Spleen (tissue), 11 donors: Measurements from ENCODE around the gene HK2. TPM values are rescaled to one million over a fixed set of nuclear protein-coding genes. Genes with fewer than 3 reads are reported as not detected.

Source experiments
- DNase-seq: peaks from one replicate; pipeline ENCODE4 v3.0.0-alpha.2; 2020
- H3K27ac ChIP-seq, 8 donors: fragments of 200-600 bp; sonication (generic) in 7 of 8; 1 replicate in 4 of 8; 2 replicates in 4 of 8; pipeline versions ENCODE4 v1.5.0 to v1.8.0; 2016 to 2021; ENCODE audit warnings: inconsistent platforms in 4 of 8, mild to moderate bottlenecking in 4 of 8, moderate library complexity in 1 of 8
- H3K27me3 ChIP-seq, 7 donors: fragments of 200-600 bp; sonication (generic) in 6 of 7; replicated peaks in 1 of 7; 1 replicate in 4 of 7; 2 replicates in 3 of 7; pipeline versions ENCODE4 v1.5.0 to v1.8.0; 2016 to 2021; ENCODE audit warnings: inconsistent platforms in 3 of 7, mild to moderate bottlenecking in 1 of 7
- H3K36me3 ChIP-seq, 6 donors: fragments of 200-600 bp; sonication (generic) in 5 of 6; 1 replicate in 4 of 6; 2 replicates in 2 of 6; pipeline versions ENCODE4 v1.5.0 to v1.8.0; 2016 to 2021; ENCODE audit warnings: inconsistent platforms in 2 of 6
- H3K4me1 ChIP-seq, 6 donors: fragments of 200-600 bp; sonication (generic) in 5 of 6; 1 replicate in 3 of 6; 2 replicates in 3 of 6; pipeline versions ENCODE4 v1.5.0 to v1.8.0; 2016 to 2021; ENCODE audit warnings: inconsistent platforms in 3 of 6
- H3K4me3 ChIP-seq, 8 donors: fragments of 200-600 bp; sonication (generic) in 7 of 8; 1 replicate in 4 of 8; 2 replicates in 4 of 8; pipeline versions ENCODE4 v1.5.0 to v1.8.0; 2016 to 2021; ENCODE audit warnings: inconsistent platforms in 4 of 8, mild to moderate bottlenecking in 4 of 8, moderate library complexity in 2 of 8
- H3K9me3 ChIP-seq, 8 donors: fragments of 200-600 bp; sonication (generic) in 7 of 8; 1 replicate in 4 of 8; 2 replicates in 4 of 8; pipeline versions ENCODE4 v1.5.0 to v1.8.0; 2016 to 2021; ENCODE audit warnings: inconsistent platforms in 4 of 8
- POLR2A ChIP-seq, 3 donors: fragments of 450-650 bp; IDR thresholded peaks; one replicate each; pipeline ENCODE4 v1.5.1; 2017; ENCODE audit warnings: antibody characterized with exemption in 3 of 3, mild to moderate bottlenecking in 1 of 3
- POLR2AphosphoS5 ChIP-seq, 3 donors: sonication (generic); formaldehyde crosslinking; IDR thresholded peaks; one replicate each; pipeline ENCODE4 v1.5.1; 2017; ENCODE audit warnings: antibody characterized with exemption in 3 of 3
- WGBS, 5 donors: extraction: QIAGEN DNeasy Blood & Tissue Kit in 3 of 5; methylation state at CpG; one replicate each; pipeline versions ENCODE4 v1.1.5 to v1.1.7; 2013 to 2018; 5-methylcytosine and 5-hydroxymethylcytosine counted together
- intact Hi-C: fragments of 100-400 bp; cut with DNase I; formaldehyde crosslinking; loops from one replicate; pipeline ENCODE4 v1.15.0; 2023; ENCODE audit warnings: low total_unique reads
- polyA plus RNA-seq, 3 donors: library from polyadenylated mRNA; stranded (reverse); fragments of 200-250 nt; gene quantifications; one replicate each; pipeline ENCODE4 v1.2.1, GENCODE V29; 2013
- total RNA-seq, 7 donors: library from RNA; depleted of rRNA in 3 of 7; stranded (reverse); fragments of >200 nt in 3 of 7; fragmentation: NEBNext Ultra II Directional in 4 of 7; extraction: Animal tissue kit (Norgen Biotek cat#: 25700) in 4 of 7; gene quantifications; one replicate each; pipeline versions ENCODE4 v1.1.0 to v1.2.1, GENCODE V29; 2016 to 2021
- TF ChIP-seq, protein P1 (sequence below), 11 experiments: fragments of 200-600 bp in 7 of 11; fragments of 450-650 bp in 4 of 11; sonication (generic) in 4 of 11; IDR thresholded peaks in 8 of 11; conservative IDR thresholded peaks in 3 of 11; 1 replicate in 7 of 11; 2 replicates in 4 of 11; pipeline versions ENCODE4 v1.4.0 to v1.8.0; 2016 to 2021; ENCODE audit warnings: antibody characterized with exemption in 11 of 11, inconsistent platforms in 4 of 11, mild to moderate bottlenecking in 1 of 11
- donor health status: healthy with polysubstance abuse.
- donor health status: DM: no; HTN: no; CAD: no; lungs with moderate emphysema.
- donor health status: DM: no; HTN: no; CAD: no.
- donor health status: Bipolar disorder and iron deficiency.
- donor health status: healthy.
- donor health status: DM: no; HTN: no; CAD: no.
- donor health status: DM: yes; HTN: yes; CAD: no.

HK2 gene
- total and polyA plus RNA-seq, 10 donors: 4.8 to 67.8 (median 16.1) TPM

DNA sequence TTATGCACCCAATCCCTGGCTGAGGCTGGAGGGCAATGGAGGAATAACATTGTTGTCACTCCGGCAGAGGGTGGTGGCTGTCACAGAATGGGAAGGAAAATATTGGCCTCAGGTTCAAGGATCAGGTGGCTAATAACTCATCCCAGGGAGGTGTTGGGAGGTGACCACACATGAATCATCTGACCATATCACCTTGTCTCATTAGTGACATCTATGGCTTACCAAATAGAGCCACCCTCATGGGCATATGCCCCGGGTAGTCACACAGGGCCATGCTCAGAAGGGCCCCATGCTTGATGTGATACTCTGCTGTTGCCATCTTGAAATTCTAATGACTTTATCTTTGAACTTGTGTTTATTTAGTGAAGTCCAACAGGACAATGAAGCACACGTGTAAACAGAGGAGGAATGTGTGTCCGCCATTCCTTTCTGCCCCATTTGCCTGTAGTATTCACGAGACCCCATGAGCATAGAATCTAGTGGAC, 27.5 kb upstream of the HK2 start:
- H3K27ac ChIP-seq: no peak overlapping the region
- WGBS, 5 donors: 84 to 99% (median 94%) methylated on average over 5 of the region's 5 CpGs
- no peak overlapping the region for H3K4me3 ChIP-seq
- no peaks in the 10 kb centered on the region for H3K36me3 ChIP-seq
- TF ChIP-seq POLR2AphosphoS5 (IDR thresholded peaks at IDR 0.05) (no peak), POLR2A (IDR thresholded peaks at IDR 0.05) (no peak)
- TF ChIP-seq, protein P1, sequence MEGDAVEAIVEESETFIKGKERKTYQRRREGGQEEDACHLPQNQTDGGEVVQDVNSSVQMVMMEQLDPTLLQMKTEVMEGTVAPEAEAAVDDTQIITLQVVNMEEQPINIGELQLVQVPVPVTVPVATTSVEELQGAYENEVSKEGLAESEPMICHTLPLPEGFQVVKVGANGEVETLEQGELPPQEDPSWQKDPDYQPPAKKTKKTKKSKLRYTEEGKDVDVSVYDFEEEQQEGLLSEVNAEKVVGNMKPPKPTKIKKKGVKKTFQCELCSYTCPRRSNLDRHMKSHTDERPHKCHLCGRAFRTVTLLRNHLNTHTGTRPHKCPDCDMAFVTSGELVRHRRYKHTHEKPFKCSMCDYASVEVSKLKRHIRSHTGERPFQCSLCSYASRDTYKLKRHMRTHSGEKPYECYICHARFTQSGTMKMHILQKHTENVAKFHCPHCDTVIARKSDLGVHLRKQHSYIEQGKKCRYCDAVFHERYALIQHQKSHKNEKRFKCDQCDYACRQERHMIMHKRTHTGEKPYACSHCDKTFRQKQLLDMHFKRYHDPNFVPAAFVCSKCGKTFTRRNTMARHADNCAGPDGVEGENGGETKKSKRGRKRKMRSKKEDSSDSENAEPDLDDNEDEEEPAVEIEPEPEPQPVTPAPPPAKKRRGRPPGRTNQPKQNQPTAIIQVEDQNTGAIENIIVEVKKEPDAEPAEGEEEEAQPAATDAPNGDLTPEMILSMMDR (IDR thresholded peaks at IDR 0.05 in 8 of 11, conservative IDR thresholded peaks at IDR 0.05 in 3 of 11): no peak
- H3K27me3 ChIP-seq: no peaks in the 10 kb centered on the region
- H3K4me1 ChIP-seq: no peaks in the 10 kb centered on the region
- intact Hi-C loops: no loop called here
- no peaks in the 10 kb centered on the region for H3K9me3 ChIP-seq
- no peak for DNase-seq

DNA sequence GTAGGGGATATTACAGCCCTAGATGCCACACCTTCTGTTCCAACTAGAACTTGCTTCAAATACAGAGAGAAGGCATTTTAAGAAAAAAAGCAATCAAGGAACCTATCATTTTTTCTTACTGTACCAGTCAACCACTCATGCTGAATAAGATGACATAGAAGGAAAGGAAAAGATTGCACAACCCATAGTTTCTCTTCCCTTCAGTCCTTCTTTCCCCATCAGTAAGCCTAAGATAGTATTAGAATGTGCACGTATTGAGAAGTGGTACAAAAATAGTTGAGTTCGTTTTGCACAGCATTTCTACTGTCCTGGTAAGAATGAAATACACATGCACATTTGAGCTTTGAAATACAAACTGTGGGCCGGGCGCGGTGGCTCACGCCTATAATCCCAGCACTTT, 27.0 kb upstream of the HK2 start:
- Histone ChIP-seq H3K4me3 (no peak overlapping the region), H3K9me3 (no peaks in the 10 kb centered on the region), H3K36me3 (no peaks in the 10 kb centered on the region), H3K27ac (no peak overlapping the region), H3K4me1 (no peaks in the 10 kb centered on the region), H3K27me3 (no peaks in the 10 kb centered on the region)
- 76 to 85% (median 80%) methylated on average over 6 of the region's 6 CpGs for WGBS, 5 donors
- DNase-seq: no peak
- intact Hi-C loops: no loop called here
- TF ChIP-seq POLR2AphosphoS5 (IDR thresholded peaks at IDR 0.05) (no peak), POLR2A (IDR thresholded peaks at IDR 0.05) (no peak)
- TF ChIP-seq, protein P1 (IDR thresholded peaks at IDR 0.05 in 8 of 11, conservative IDR thresholded peaks at IDR 0.05 in 3 of 11): no peak

DNA sequence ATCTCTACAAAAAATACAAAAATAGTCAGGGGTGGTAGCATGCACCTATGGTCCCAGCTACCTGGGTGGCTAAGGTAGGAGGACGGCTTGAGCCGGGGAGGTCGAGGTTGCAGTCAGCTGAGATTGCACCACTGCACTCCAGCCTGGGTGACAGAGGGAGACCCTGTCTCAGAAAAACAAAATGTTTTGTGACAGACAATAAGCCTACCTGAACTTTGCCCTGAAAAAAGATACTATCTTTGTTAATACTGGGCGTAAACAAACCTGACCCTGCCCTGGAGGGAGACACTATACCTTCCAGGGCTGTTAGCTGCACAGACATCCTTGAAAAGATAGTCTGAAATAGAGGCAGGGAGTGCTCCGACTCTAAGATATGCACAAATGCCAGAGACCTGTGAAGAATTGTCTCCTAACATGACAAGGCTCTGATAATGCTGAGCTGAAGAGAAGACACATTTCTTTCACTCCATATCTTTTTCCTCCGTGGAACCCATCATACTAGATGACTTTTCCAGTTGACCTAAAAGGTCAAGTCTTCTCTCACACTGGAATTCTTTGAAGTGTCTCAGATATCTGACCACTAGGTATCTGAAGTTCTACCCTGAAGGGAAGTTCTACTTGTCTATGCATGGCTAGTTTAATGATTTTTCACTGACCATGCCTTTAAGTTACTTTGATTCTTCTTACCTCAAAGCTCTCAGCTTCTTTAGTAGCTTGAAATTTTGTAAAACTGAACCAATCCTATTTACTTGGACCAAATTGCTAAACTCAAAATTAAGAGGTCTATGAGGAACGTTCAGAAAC, 20.9 kb upstream of the HK2 start:
- no peak overlapping the region for H3K4me3 ChIP-seq
- TF ChIP-seq POLR2A (IDR thresholded peaks at IDR 0.05) (no peak), POLR2AphosphoS5 (IDR thresholded peaks at IDR 0.05) (no peak)
- TF ChIP-seq, protein P1 (IDR thresholded peaks at IDR 0.05 in 8 of 11, conservative IDR thresholded peaks at IDR 0.05 in 3 of 11): no peak
- no peak overlapping the region for H3K27ac ChIP-seq
- peaks cover 0 to 23% (median 14%) of the 10 kb centered on the region in 6 donors for H3K4me1 ChIP-seq
- 72 to 85% (median 74%) methylated on average over 7 of the region's 7 CpGs for WGBS, 5 donors
- H3K9me3 ChIP-seq: no peaks in the 10 kb centered on the region
- H3K27me3 ChIP-seq: no peaks in the 10 kb centered on the region
- intact Hi-C loops: no loop called here
- DNase-seq: no peak
- H3K36me3 ChIP-seq: no peaks in the 10 kb centered on the region

DNA sequence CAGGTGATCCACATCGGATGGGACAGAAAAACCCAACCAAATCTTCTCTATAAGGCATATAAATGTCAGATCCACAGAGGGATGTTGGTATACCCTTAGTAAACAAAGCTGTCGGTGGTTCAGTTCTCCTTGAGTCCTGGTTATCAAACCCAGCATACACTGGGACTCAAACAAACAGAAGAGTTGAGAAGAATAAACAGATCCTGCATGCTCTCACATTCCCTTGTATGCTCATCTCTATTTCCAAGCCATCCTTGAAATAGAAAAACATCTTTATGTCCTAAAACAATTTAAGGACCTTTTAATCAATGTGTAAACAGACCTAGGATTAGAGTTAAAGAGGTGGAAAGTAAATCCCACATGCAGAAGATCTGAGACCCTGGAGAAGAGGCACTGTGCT, 19.8 kb upstream of the HK2 start:
- Histone ChIP-seq H3K27ac (no peak overlapping the region), H3K9me3 (no peaks in the 10 kb centered on the region), H3K4me1 (peaks cover 0 to 24% (median 14%) of the 10 kb centered on the region in 6 donors), H3K4me3 (no peak overlapping the region), H3K36me3 (no peaks in the 10 kb centered on the region), H3K27me3 (no peaks in the 10 kb centered on the region)
- TF ChIP-seq POLR2A (IDR thresholded peaks at IDR 0.05) (no peak), POLR2AphosphoS5 (IDR thresholded peaks at IDR 0.05) (no peak)
- TF ChIP-seq, protein P1 (IDR thresholded peaks at IDR 0.05 in 8 of 11, conservative IDR thresholded peaks at IDR 0.05 in 3 of 11): no peak
- intact Hi-C loops: no loop called here
- WGBS, 5 donors: 83 to 90% (median 88%) methylated on average over 2 of the region's 2 CpGs
- DNase-seq: no peak
